IMR-90 (cell line): ENCODE results near the gene NAA30. TPM values are rescaled to one million over a fixed set of nuclear protein-coding genes. Genes with fewer than 3 reads are reported as not detected.

Experiments
- ATAC-seq: fragments of 200-7000 bp; cut with Tn5 transposase; 2 replicates; pipeline ENCODE4 v1.9.1; 2020; ENCODE audit warnings: low read depth, mild to moderate bottlenecking, moderate library complexity
- BruUV-seq: library from RNA; stranded (reverse); fragments of 400-500 nt; replicated peaks from 2 replicates; lab custom pipeline; 2021; lab: Mats Ljungman, UMichigan
- CTCF ChIA-PET: fragments of 300-600 bp; formaldehyde crosslinking; extraction: SDS; loops from one replicate; lab custom pipeline; 2021; ENCODE audit warnings: antibody characterized with exemption; lab: Yijun Ruan, JAX
- POLR2A ChIA-PET: fragments of 300-600 bp; sonication (Branson Sonifier 250); formaldehyde crosslinking; loops from one replicate; lab custom pipeline; 2022; ENCODE audit warnings: antibody characterized with exemption; ENCODE audit not compliant: unreplicated experiment; lab: Charles Lee
- DNase-seq: peaks from one replicate; pipeline ENCODE4 v3.0.0; 2013
- H2AFZ ChIP-seq: replicated peaks from 2 replicates; pipeline ENCODE3; 2013; ENCODE audit warnings: low read length, mild to moderate bottlenecking; ENCODE audit not compliant: poor library complexity
- H2AK5ac ChIP-seq: 2 replicates; pipeline ENCODE4 v1.6.1; 2013; ENCODE audit warnings: low read depth, low read length, inconsistent platforms
- H2AK9ac ChIP-seq: replicated peaks from 2 replicates; pipeline ENCODE3; 2013; ENCODE audit warnings: mild to moderate bottlenecking, low read depth, low read length, moderate library complexity; ENCODE audit not compliant: poor library complexity
- H2BK120ac ChIP-seq: 2 replicates; pipeline ENCODE4 v1.6.1; 2013; ENCODE audit warnings: low read depth, low read length, inconsistent platforms
- H2BK15ac ChIP-seq: 3 replicates; pipeline ENCODE4 v1.6.1; 2013; ENCODE audit warnings: low read depth, low read length, inconsistent platforms
- H2BK20ac ChIP-seq: 2 replicates; pipeline ENCODE4 v1.6.1; 2013; ENCODE audit warnings: low read depth, mild to moderate bottlenecking, inconsistent platforms, low read length, moderate library complexity
- H2BK5ac ChIP-seq: 2 replicates; pipeline ENCODE4 v1.6.1; 2013; ENCODE audit warnings: mild to moderate bottlenecking, low read depth, low read length, inconsistent platforms; ENCODE audit not compliant: poor library complexity, severe bottlenecking
- H3K14ac ChIP-seq: replicated peaks from 2 replicates; pipeline ENCODE4 v1.6.1; 2013; ENCODE audit warnings: low read depth, low read length, inconsistent platforms
- H3K18ac ChIP-seq: 2 replicates; pipeline ENCODE4 v1.6.1; 2013; ENCODE audit warnings: low read depth, low read length, control low read depth
- H3K23ac ChIP-seq: 2 replicates; pipeline ENCODE4 v1.6.1; 2013; ENCODE audit warnings: low read depth, low read length, inconsistent platforms
- H3K27ac ChIP-seq: 2 replicates; pipeline ENCODE4 v1.5.1; 2013; ENCODE audit warnings: mild to moderate bottlenecking, control low read depth, low read length; ENCODE audit not compliant: insufficient read depth
- H3K27me3 ChIP-seq: 2 replicates; pipeline ENCODE4 v1.6.1; 2013; ENCODE audit warnings: low read length; ENCODE audit not compliant: control insufficient read depth, insufficient read depth
- H3K36me3 ChIP-seq: 2 replicates; pipeline ENCODE4 v1.6.1; 2013; ENCODE audit warnings: low read length, mixed read lengths; ENCODE audit not compliant: control insufficient read depth, insufficient read depth
- H3K4ac ChIP-seq: 2 replicates; pipeline ENCODE4 v1.6.1; 2013; ENCODE audit warnings: low read depth, low read length, inconsistent platforms
- H3K4me1 ChIP-seq: 2 replicates; pipeline ENCODE4 v1.6.1; 2013; ENCODE audit warnings: low read length, mixed read lengths; ENCODE audit not compliant: control insufficient read depth, insufficient read depth
- H3K4me2 ChIP-seq: 2 replicates; pipeline ENCODE4 v1.6.1; 2013; ENCODE audit warnings: low read depth, mild to moderate bottlenecking, control low read depth, low read length, moderate library complexity
- H3K4me3 ChIP-seq: 2 replicates; pipeline ENCODE4 v1.5.1; 2013; ENCODE audit warnings: low read depth, mild to moderate bottlenecking, control low read depth, low read length, moderate library complexity; ENCODE audit not compliant: insufficient read depth
- H3K56ac ChIP-seq: 2 replicates; pipeline ENCODE4 v1.6.1; 2013; ENCODE audit warnings: low read length, inconsistent platforms; ENCODE audit not compliant: insufficient read depth; ENCODE audit errors: extremely low read depth
- H3K79me1 ChIP-seq, 2 experiments: 2 replicates each; pipeline ENCODE4 v1.6.1; 2013; ENCODE audit warnings: low read length in 2 of 2, inconsistent platforms in 1 of 2, low read depth in 1 of 2
- H3K9ac ChIP-seq: 2 replicates; pipeline ENCODE4 v1.6.1; 2013; ENCODE audit warnings: low read depth, low read length, control low read depth
- H3K9me1 ChIP-seq: 2 replicates; pipeline ENCODE4 v1.6.1; 2013; ENCODE audit warnings: low read length, inconsistent platforms; ENCODE audit not compliant: insufficient read depth
- H3K9me3 ChIP-seq: 2 replicates; pipeline ENCODE4 v1.6.1; 2013; ENCODE audit warnings: low read length; ENCODE audit not compliant: control insufficient read depth, insufficient read depth
- H4K20me1 ChIP-seq: 2 replicates; pipeline ENCODE4 v1.6.1; 2013; ENCODE audit warnings: low read length, inconsistent platforms; ENCODE audit not compliant: insufficient read depth
- H4K5ac ChIP-seq: 2 replicates; pipeline ENCODE4 v1.6.1; 2013; ENCODE audit warnings: mild to moderate bottlenecking, low read depth, low read length, control low read depth
- H4K8ac ChIP-seq, 2 experiments: 2 replicates each; pipeline ENCODE4 v1.6.1; 2013; ENCODE audit warnings: low read depth in 2 of 2, low read length in 2 of 2, control low read depth in 1 of 2, inconsistent platforms in 1 of 2
- H4K91ac ChIP-seq: 2 replicates; pipeline ENCODE4 v1.6.1; 2013; ENCODE audit warnings: low read depth, low read length, inconsistent platforms; ENCODE audit not compliant: insufficient read depth
- BHLHE40 ChIP-seq: fragments of 150-350 bp; IDR thresholded peaks from 2 replicates; pipeline ENCODE4 v1.6.1; 2016; ENCODE audit warnings: mild to moderate bottlenecking, low read depth, low read length
- CEBPB ChIP-seq: IDR thresholded peaks from 2 replicates; pipeline ENCODE4 v1.6.1; 2012; ENCODE audit warnings: low read depth, low read length, improper control_type of control experiment
- CHD1 ChIP-seq: IDR thresholded peaks from 2 replicates; pipeline ENCODE4 v1.6.1; 2012; ENCODE audit warnings: low read depth, low read length, improper control_type of control experiment
- FOS ChIP-seq: fragments of 150-350 bp; IDR thresholded peaks from 2 replicates; pipeline ENCODE4 v1.6.1; 2016; ENCODE audit warnings: low read depth, low read length
- NFE2L2 ChIP-seq: fragments of 150-350 bp; IDR thresholded peaks from 2 replicates; pipeline ENCODE4 v1.6.1; 2016; ENCODE audit warnings: low read depth, mild to moderate bottlenecking, low read length
- WGBS, 2 experiments: methylation state at CpG; one replicate each; pipeline versions ENCODE4 v1.1.5 to v1.1.7; 2013; ENCODE audit warnings: missing lambda C conversion rate in 2 of 2; ENCODE audit not compliant: insufficient read length in 1 of 2; ENCODE audit errors: extremely low coverage in 2 of 2; 5-methylcytosine and 5-hydroxymethylcytosine counted together
- dilution Hi-C: fragments of 300-500 bp; cut with HindIII; formaldehyde crosslinking; loops from one replicate; pipeline ENCODE4 v1.14.3; 2018; ENCODE audit warnings: low sequenced_read_pairs; ENCODE audit not compliant: unreplicated experiment
- in situ Hi-C: fragments of 300-500 bp; cut with MboI; formaldehyde crosslinking; loops from 3 replicates; pipeline ENCODE4 v1.14.3; 2019; ENCODE audit warnings: low sequenced_read_pairs, inconsistent platforms, mixed read lengths
- intact Hi-C: fragments of 100-400 bp; cut with micrococcal nuclease; formaldehyde crosslinking; loops from 2 replicates; pipeline ENCODE4 v1.10.0; 2022
- polyA plus RNA-seq, 3 experiments: library from polyadenylated mRNA; depleted of rRNA; stranded (reverse); fragments of >200 nt; gene quantifications; 2 replicates each; pipeline ENCODE4 v1.2.3, GENCODE V29; 2012; ENCODE audit warnings: low replicate concordance in 1 of 3
- total RNA-seq: library from RNA; depleted of rRNA; stranded (reverse); fragments of >200 nt; gene quantifications from 2 replicates; pipeline ENCODE4 v1.2.3, GENCODE V29; 2012
- TF ChIP-seq, protein P1 (sequence below): conservative IDR thresholded peaks from 2 replicates; pipeline ENCODE4 v1.5.1; 2012; ENCODE audit warnings: mild to moderate bottlenecking, low read depth, low read length, improper control_type of control experiment
- TF ChIP-seq, protein P2 (sequence below): fragments of 150-350 bp; IDR thresholded peaks from 2 replicates; pipeline ENCODE4 v1.6.1; 2017; ENCODE audit warnings: mild to moderate bottlenecking, antibody characterized with exemption, low read length, low read depth

The NAA30 gene
- total and polyA plus RNA-seq, 2 of the 4 experiments (the other 2 are of a cell fraction): 5.8 to 24.4 TPM

DNA sequence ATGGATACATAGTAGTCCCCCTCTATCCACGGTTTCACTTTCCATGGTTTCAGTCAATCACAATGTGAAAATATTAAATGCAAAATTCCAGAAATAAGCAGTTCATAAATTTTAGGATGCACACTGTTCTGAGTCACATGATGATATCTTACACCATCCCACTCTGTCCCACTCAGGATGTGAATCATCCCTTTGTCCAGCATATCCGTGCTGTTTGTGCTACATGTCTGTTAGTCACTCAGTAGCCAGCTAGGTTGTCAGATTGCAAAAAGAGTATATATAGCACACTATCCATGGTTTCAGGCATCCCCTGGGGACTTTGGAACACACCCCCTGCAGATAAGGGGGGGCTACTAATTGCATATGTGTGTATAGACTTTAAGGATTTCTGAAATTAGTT is 8.1 kb upstream of the NAA30 start:
- Histone ChIP-seq H4K91ac (no peak overlapping the region), H3K27me3 (no peaks in the 10 kb centered on the region), H4K8ac (peak overlapping the region in 1 of 2 experiments; percentile 33; a peak in 1 of 4 replicates), H2BK15ac (0 out of 3 replicates have a peak overlapping the region, but pooled peaks have one; percentile 48), H3K23ac (no peak overlapping the region), H3K4me1 (peaks cover 8% of the 10 kb centered on the region; the same call in 1 of the 2 replicates), H2BK5ac (peak overlapping the region; percentile 40), H3K4me3 (no peak overlapping the region), H3K14ac (no peak overlapping the region), H3K4ac (peak overlapping the region; percentile 37; the same call in 1 of the 2 replicates), H2BK20ac (peak overlapping the region; percentile 79; the same call in 1 of the 2 replicates), H4K20me1 (no peaks in the 10 kb centered on the region), H3K79me1 (no peaks in the 10 kb centered on the region), H2AFZ (no peak overlapping the region), H3K18ac (peak overlapping the region; percentile 22; the same call in 1 of the 2 replicates), H3K36me3 (no peaks in the 10 kb centered on the region), H3K4me2 (no peak overlapping the region), H2BK120ac (peak overlapping the region; percentile 68; the same call in 1 of the 2 replicates), H3K9ac (no peak overlapping the region), H3K56ac (no peak overlapping the region), H2AK5ac (no peak overlapping the region), H3K27ac (no peak overlapping the region), H3K9me1 (no peaks in the 10 kb centered on the region; the same call in 1 of the 2 replicates), H3K9me3 (no peaks in the 10 kb centered on the region), H4K5ac (no peak overlapping the region), H2AK9ac (no peak overlapping the region)
- POLR2A ChIA-PET: no interaction called here
- dilution Hi-C loops (no loop called here), in situ Hi-C loops (no loop called here), intact Hi-C loops (no loop called here)
- CTCF ChIA-PET: no interaction called here
- no CpG with 5 or more reads among the region's 2 CpGs for WGBS, 2 experiments
- ATAC-seq: peak; percentile 78
- peak; percentile 94 for DNase-seq
- TF ChIP-seq, protein P1, sequence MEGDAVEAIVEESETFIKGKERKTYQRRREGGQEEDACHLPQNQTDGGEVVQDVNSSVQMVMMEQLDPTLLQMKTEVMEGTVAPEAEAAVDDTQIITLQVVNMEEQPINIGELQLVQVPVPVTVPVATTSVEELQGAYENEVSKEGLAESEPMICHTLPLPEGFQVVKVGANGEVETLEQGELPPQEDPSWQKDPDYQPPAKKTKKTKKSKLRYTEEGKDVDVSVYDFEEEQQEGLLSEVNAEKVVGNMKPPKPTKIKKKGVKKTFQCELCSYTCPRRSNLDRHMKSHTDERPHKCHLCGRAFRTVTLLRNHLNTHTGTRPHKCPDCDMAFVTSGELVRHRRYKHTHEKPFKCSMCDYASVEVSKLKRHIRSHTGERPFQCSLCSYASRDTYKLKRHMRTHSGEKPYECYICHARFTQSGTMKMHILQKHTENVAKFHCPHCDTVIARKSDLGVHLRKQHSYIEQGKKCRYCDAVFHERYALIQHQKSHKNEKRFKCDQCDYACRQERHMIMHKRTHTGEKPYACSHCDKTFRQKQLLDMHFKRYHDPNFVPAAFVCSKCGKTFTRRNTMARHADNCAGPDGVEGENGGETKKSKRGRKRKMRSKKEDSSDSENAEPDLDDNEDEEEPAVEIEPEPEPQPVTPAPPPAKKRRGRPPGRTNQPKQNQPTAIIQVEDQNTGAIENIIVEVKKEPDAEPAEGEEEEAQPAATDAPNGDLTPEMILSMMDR: no peak
- no peak for TF ChIP-seq CHD1
- peak; percentile 82 for TF ChIP-seq CEBPB
- TF ChIP-seq, protein P2, sequence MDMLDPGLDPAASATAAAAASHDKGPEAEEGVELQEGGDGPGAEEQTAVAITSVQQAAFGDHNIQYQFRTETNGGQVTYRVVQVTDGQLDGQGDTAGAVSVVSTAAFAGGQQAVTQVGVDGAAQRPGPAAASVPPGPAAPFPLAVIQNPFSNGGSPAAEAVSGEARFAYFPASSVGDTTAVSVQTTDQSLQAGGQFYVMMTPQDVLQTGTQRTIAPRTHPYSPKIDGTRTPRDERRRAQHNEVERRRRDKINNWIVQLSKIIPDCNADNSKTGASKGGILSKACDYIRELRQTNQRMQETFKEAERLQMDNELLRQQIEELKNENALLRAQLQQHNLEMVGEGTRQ: peak; percentile 82
- peak; percentile 70 for TF ChIP-seq BHLHE40
- TF ChIP-seq FOS: peak; percentile 75
- TF ChIP-seq NFE2L2: no peak
- no TSS peak for BruUV-seq
